ENCODE measurements around the gene NCAM1.

DNA sequence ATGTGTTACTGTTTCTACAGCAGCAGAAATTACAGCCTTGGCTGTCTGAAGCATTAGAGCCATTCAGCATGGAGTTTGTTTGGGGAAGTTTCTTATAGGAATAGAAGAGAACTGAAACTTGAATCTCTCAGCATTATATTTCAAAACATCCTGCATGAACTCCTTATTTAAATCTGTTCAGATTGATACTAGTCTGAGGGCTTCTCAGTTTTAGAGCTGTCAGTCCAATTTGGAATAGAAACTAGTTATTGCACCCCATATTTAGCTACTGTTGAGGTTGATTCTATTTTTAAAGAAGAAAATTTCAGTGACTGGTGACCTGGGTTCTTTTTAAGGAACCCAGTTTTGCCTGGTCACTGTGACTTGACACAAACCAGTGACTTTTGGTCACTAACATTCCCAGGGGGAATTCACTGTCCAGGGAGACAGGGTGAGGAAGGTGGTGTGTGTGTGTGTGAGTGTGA, 227.2 kb downstream of the NCAM1 start:
- TF ChIP-seq, protein P1, sequence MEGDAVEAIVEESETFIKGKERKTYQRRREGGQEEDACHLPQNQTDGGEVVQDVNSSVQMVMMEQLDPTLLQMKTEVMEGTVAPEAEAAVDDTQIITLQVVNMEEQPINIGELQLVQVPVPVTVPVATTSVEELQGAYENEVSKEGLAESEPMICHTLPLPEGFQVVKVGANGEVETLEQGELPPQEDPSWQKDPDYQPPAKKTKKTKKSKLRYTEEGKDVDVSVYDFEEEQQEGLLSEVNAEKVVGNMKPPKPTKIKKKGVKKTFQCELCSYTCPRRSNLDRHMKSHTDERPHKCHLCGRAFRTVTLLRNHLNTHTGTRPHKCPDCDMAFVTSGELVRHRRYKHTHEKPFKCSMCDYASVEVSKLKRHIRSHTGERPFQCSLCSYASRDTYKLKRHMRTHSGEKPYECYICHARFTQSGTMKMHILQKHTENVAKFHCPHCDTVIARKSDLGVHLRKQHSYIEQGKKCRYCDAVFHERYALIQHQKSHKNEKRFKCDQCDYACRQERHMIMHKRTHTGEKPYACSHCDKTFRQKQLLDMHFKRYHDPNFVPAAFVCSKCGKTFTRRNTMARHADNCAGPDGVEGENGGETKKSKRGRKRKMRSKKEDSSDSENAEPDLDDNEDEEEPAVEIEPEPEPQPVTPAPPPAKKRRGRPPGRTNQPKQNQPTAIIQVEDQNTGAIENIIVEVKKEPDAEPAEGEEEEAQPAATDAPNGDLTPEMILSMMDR (optimal IDR thresholded peaks at IDR 0.05 in 1 of 3, IDR thresholded peaks at IDR 0.05 in 1 of 3, conservative IDR thresholded peaks at IDR 0.05 in 1 of 3; ENCODE audit: extremely low read depth in 1 of 3, insufficient read depth in 2 of 3, low read length in 3 of 3): no peak
- TF ChIP-seq EZH2 (IDR thresholded peaks at IDR 0.05; ENCODE audit: low read length): no peak
